Activated naive CD4-positive, alpha-beta T cell treated with anti-CD3 and anti-CD28 coated beads, Interleukin-2, amount 50 U/mL, for 24 hours (primary cell): ENCODE data around the gene XAGE1B.
"Not testable (repeated sequence)": the region's sequence is repeated elsewhere in the genome, so short reads cannot be mapped to it uniquely, and the experiment has no call there.

ENCODE experiments used
- H3K27ac Mint-ChIP-seq: one replicate; pipeline ENCODE4 v1.8.0; 2021; ENCODE audit warnings: mild to moderate bottlenecking, mixed read lengths
- H3K27me3 Mint-ChIP-seq: one replicate; pipeline ENCODE4 v1.8.0; 2021; ENCODE audit warnings: mixed read lengths
- H3K36me3 Mint-ChIP-seq: one replicate; pipeline ENCODE4 v1.8.0; 2021; ENCODE audit warnings: mixed read lengths
- H3K4me1 Mint-ChIP-seq: one replicate; pipeline ENCODE4 v1.8.0; 2021; ENCODE audit warnings: mixed read lengths
- H3K4me3 Mint-ChIP-seq: one replicate; pipeline ENCODE4 v1.8.0; 2021; ENCODE audit warnings: mild to moderate bottlenecking, mixed read lengths
- H3K9me3 Mint-ChIP-seq: one replicate; pipeline ENCODE4 v1.8.0; 2021; ENCODE audit warnings: mixed read lengths

Gene XAGE1B

DNA sequence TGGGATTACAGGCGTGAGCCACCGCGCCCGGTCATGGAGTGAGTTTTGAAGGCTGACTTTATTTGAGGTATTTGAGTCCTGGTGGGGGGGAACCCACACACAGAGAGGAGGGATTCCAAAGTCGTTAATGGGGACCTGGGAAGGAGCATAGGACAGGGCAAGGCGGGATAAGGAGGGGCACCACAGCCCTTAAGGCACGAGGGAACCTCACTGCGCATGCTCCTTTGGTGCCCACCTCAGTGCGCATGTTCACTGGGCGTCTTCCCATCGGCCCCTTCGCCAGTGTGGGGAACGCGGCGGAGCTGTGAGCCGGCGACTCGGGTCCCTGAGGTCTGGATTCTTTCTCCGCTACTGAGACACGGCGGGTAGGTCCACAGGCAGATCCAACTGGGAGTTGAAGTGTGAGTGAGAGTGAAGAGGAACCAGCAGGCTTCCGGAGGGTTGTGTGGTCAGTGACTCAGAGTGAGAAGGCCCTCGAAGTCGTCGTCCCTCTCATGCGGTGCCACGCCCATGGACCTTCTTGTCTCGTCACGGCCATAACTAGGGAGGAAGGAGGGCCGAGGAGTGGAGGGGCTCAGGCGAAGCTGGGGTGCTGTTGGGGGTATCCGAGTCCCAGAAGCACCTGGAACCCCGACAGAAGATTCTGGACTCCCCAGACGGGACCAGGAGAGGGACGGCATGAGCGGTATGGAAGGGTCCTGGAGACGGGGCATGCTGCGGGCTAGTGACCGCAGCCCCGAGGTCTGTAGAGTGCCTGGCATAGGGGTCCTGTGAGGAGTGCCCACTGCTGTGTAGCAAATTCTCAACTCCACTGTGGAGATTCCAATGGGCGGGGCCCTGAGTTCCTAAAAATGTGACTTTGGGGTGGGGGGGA is 21.1 kb downstream of the XAGE1B start, which contains the start of gene XAGE1A:
TSS of gene XAGE1A (plus strand) at position 264 of the 874 bp plus-strand sequence. CDS start 1,554 bp downstream, outside the sequence.
- H3K27me3 Mint-ChIP-seq, result not testable (repeated sequence)

GRCh38 chrX:52471301-52471700 is 45.6 kb downstream of the XAGE1B start:
- H3K4me3 Mint-ChIP-seq, H3K4me1 Mint-ChIP-seq, H3K27ac Mint-ChIP-seq, H3K36me3 Mint-ChIP-seq, H3K9me3 Mint-ChIP-seq, H3K27me3 Mint-ChIP-seq: not testable (repeated sequence)

More for the DNA sequence above, 21.1 kb downstream of the XAGE1B start, which contains the start of gene XAGE1A:
- not testable (repeated sequence) for H3K9me3 Mint-ChIP-seq, H3K4me3 Mint-ChIP-seq, H3K4me1 Mint-ChIP-seq, H3K36me3 Mint-ChIP-seq, H3K27ac Mint-ChIP-seq
